H4 (cell line): ENCODE measurements around the gene ZBTB24. TPM values are rescaled to one million over a fixed set of nuclear protein-coding genes. Genes with fewer than 3 reads are reported as not detected.
A peak's percentile ranks its signal among the peaks of the same experiment; 100 is the strongest.

Source experiments
- DNase-seq: peaks from one replicate; pipeline ENCODE4 v3.0.0-alpha.2; 2015; ENCODE audit warnings: low spot score
- total RNA-seq: library from RNA; depleted of rRNA; stranded (reverse); fragments of >200 nt; shearing (Covaris generic); gene quantifications from 2 replicates; pipeline ENCODE4 v1.2.3, GENCODE V29; 2014

ZBTB24 gene
- total RNA-seq, 1 experiment from 2014 or later: 6.1 TPM

GRCh38 chr6:109451376-109451775 lies 31.6 kb downstream of the ZBTB24 start:
- DNase-seq: no peak

GRCh38 chr6:109450801-109451200 lies 32.2 kb downstream of the ZBTB24 start:
- no peak for DNase-seq

- DNase-seq: no peak
Measured at GRCh38 chr6:109449795-109450673, 33.0 kb downstream of the ZBTB24 start.

GRCh38 chr6:109449064-109449794 lies 33.8 kb downstream of the ZBTB24 start:
- no peak for DNase-seq

GRCh38 chr6:109448615-109449014 lies 34.4 kb downstream of the ZBTB24 start:
- no peak for DNase-seq

- no peak for DNase-seq
Measured at GRCh38 chr6:109447878-109448555, 35.0 kb downstream of the ZBTB24 start.

- DNase-seq: no peak
Measured at GRCh38 chr6:109447087-109447486, 35.9 kb downstream of the ZBTB24 start.

- no peak for DNase-seq
Measured at GRCh38 chr6:109446541-109446940, 36.5 kb downstream of the ZBTB24 start.

GRCh38 chr6:109446072-109446471 lies 36.9 kb downstream of the ZBTB24 start:
- no peak for DNase-seq

- no peak for DNase-seq
Measured at GRCh38 chr6:109445382-109445781, 37.6 kb downstream of the ZBTB24 start.

GRCh38 chr6:109443425-109443950 lies 39.5 kb downstream of the ZBTB24 start:
- DNase-seq: no peak

GRCh38 chr6:109442393-109442924 lies 40.6 kb downstream of the ZBTB24 start:
- no peak for DNase-seq

GRCh38 chr6:109441069-109441816 lies 41.8 kb downstream of the ZBTB24 start:
- no peak for DNase-seq

- peak; percentile 33 for DNase-seq
Measured at GRCh38 chr6:109440331-109441068, 42.5 kb downstream of the ZBTB24 start, which contains the start of the genes PPIL6 and SMPD2. Gene PPIL6, minus strand, starts transcription at chr6:109440628. Its CDS starts 38 bp downstream, at chr6:109440590. Gene SMPD2, plus strand, starts transcription at chr6:109440724. Its CDS starts 398 bp downstream, at chr6:109441122.

- DNase-seq: no peak
Measured at GRCh38 chr6:109436041-109436440, 47.0 kb downstream of the ZBTB24 start.

- no peak for DNase-seq
Measured at GRCh38 chr6:109434456-109434855, 48.6 kb downstream of the ZBTB24 start.

- no peak for DNase-seq
Measured at GRCh38 chr6:109429496-109429895, 53.5 kb downstream of the ZBTB24 start.

- peak; percentile 30 for DNase-seq
Measured at GRCh38 chr6:109428889-109429477, 54.0 kb downstream of the ZBTB24 start.

GRCh38 chr6:109424946-109425345 lies 58.1 kb downstream of the ZBTB24 start:
- no peak for DNase-seq

- DNase-seq: no peak
Measured at GRCh38 chr6:109421184-109421583, 61.8 kb downstream of the ZBTB24 start.
